H9 (cell line): ENCODE results near the gene SKAP1. TPM values are rescaled to one million over a fixed set of nuclear protein-coding genes. Genes with fewer than 3 reads are reported as not detected.

ENCODE experiments used
- DNase-seq: peaks from one replicate; pipeline ENCODE4 v3.0.0-alpha.2; 2017
- H2AFZ ChIP-seq: one replicate; pipeline ENCODE4 v1.6.1; 2013; ENCODE audit warnings: mild to moderate bottlenecking, low read length, control low read depth, moderate library complexity
- H2AK5ac ChIP-seq: 2 replicates; pipeline ENCODE4 v1.6.1; 2013; ENCODE audit warnings: low read length, control low read depth, mixed read lengths; ENCODE audit not compliant: insufficient read length
- H2BK120ac ChIP-seq: one replicate; pipeline ENCODE4 v1.6.1; 2013; ENCODE audit warnings: low read depth, mild to moderate bottlenecking, low read length, control low read depth, inconsistent platforms; ENCODE audit not compliant: poor library complexity, severe bottlenecking
- H2BK12ac ChIP-seq: 2 replicates; pipeline ENCODE4 v1.6.1; 2013; ENCODE audit warnings: low read length, control low read depth, mixed read lengths, low read depth; ENCODE audit not compliant: insufficient read length
- H2BK15ac ChIP-seq: 2 replicates; pipeline ENCODE4 v1.6.1; 2013; ENCODE audit warnings: low read depth, low read length, control low read depth
- H2BK20ac ChIP-seq: one replicate; pipeline ENCODE4 v1.6.1; 2013; ENCODE audit warnings: low read depth, mild to moderate bottlenecking, low read length, control low read depth, inconsistent platforms; ENCODE audit not compliant: poor library complexity, severe bottlenecking
- H2BK5ac ChIP-seq: 2 replicates; pipeline ENCODE4 v1.6.1; 2013; ENCODE audit warnings: low read length, control low read depth, mixed read lengths; ENCODE audit not compliant: insufficient read length
- H3K14ac ChIP-seq: 2 replicates; pipeline ENCODE4 v1.6.1; 2013; ENCODE audit warnings: low read length, control low read depth; ENCODE audit not compliant: insufficient read depth
- H3K18ac ChIP-seq: 2 replicates; pipeline ENCODE4 v1.6.1; 2013; ENCODE audit warnings: low read depth, mild to moderate bottlenecking, mixed read lengths, low read length, control low read depth; ENCODE audit not compliant: insufficient read length
- H3K23ac ChIP-seq: 2 replicates; pipeline ENCODE4 v1.6.1; 2013; ENCODE audit warnings: low read length, control low read depth, mixed read lengths, low read depth; ENCODE audit not compliant: insufficient read length
- H3K23me2 ChIP-seq: 2 replicates; pipeline ENCODE4 v1.6.1; 2013; ENCODE audit warnings: low read depth, mild to moderate bottlenecking, mixed read lengths, low read length, control low read depth; ENCODE audit not compliant: insufficient read length, poor library complexity, severe bottlenecking
- H3K27ac ChIP-seq: 2 replicates; pipeline ENCODE4 v1.5.1; 2013; ENCODE audit warnings: low read length, control low read depth, mixed read lengths, low read depth; ENCODE audit not compliant: insufficient read length
- H3K27me3 ChIP-seq: 2 replicates; pipeline ENCODE4 v1.6.1; 2013; ENCODE audit warnings: low read length, control low read depth, inconsistent platforms; ENCODE audit not compliant: insufficient read depth
- H3K4ac ChIP-seq: 2 replicates; pipeline ENCODE4 v1.6.1; 2013; ENCODE audit warnings: low read depth, mild to moderate bottlenecking, control low read depth, inconsistent platforms, low read length, moderate library complexity
- H3K4me1 ChIP-seq: 2 replicates; pipeline ENCODE4 v1.6.1; 2013; ENCODE audit warnings: low read length, control low read depth, inconsistent platforms; ENCODE audit not compliant: insufficient read depth
- H3K4me2 ChIP-seq: 2 replicates; pipeline ENCODE4 v1.6.1; 2013; ENCODE audit warnings: low read length, control low read depth, mixed read lengths; ENCODE audit not compliant: insufficient read length, insufficient read depth
- H3K56ac ChIP-seq: 2 replicates; pipeline ENCODE4 v1.6.1; 2013; ENCODE audit warnings: low read depth, mild to moderate bottlenecking, mixed read lengths, low read length, control low read depth; ENCODE audit not compliant: insufficient read length
- H3K79me1 ChIP-seq: 2 replicates; pipeline ENCODE4 v1.6.1; 2013; ENCODE audit warnings: low read depth, mild to moderate bottlenecking, moderate library complexity, low read length, control low read depth, inconsistent platforms; ENCODE audit not compliant: insufficient read depth, poor library complexity, severe bottlenecking
- H3K79me2 ChIP-seq: 2 replicates; pipeline ENCODE4 v1.6.1; 2013; ENCODE audit warnings: low read length, control low read depth, inconsistent platforms; ENCODE audit not compliant: insufficient read depth
- H3K9ac ChIP-seq: 2 replicates; pipeline ENCODE4 v1.6.1; 2013; ENCODE audit warnings: low read length, control low read depth, mixed read lengths; ENCODE audit not compliant: insufficient read length; ENCODE audit errors: extremely low read depth
- H3K9me3 ChIP-seq: one replicate; pipeline ENCODE4 v1.6.1; 2013; ENCODE audit warnings: low read depth, low read length, inconsistent platforms; ENCODE audit not compliant: control insufficient read depth
- H3T11ph ChIP-seq: one replicate; pipeline ENCODE4 v1.6.1; 2013; ENCODE audit warnings: mild to moderate bottlenecking, low read length, control low read depth, inconsistent platforms
- H4K20me1 ChIP-seq: one replicate; pipeline ENCODE4 v1.6.1; 2013; ENCODE audit not compliant: control insufficient read depth, insufficient read length, insufficient read depth
- H4K5ac ChIP-seq: 2 replicates; pipeline ENCODE4 v1.6.1; 2013; ENCODE audit warnings: low read depth, mild to moderate bottlenecking, mixed read lengths, low read length, control low read depth; ENCODE audit not compliant: insufficient read length
- H4K8ac ChIP-seq: replicated peaks from 2 replicates; pipeline ENCODE4 v1.6.1; 2013; ENCODE audit warnings: low read length, control low read depth, mixed read lengths, low read depth; ENCODE audit not compliant: insufficient read length
- H4K91ac ChIP-seq: 2 replicates; pipeline ENCODE4 v1.6.1; 2013; ENCODE audit warnings: low read depth, mild to moderate bottlenecking, moderate library complexity, mixed read lengths, low read length, control low read depth; ENCODE audit not compliant: insufficient read length
- H3K27ac Mint-ChIP-seq, 3 experiments: 2 replicates in 2 of 3; 3 replicates in 1 of 3; pipeline ENCODE4 v1.8.0; 2020 to 2021; ENCODE audit warnings: mixed read lengths in 3 of 3, mild to moderate bottlenecking in 1 of 3, moderate library complexity in 1 of 3
- H3K27me3 Mint-ChIP-seq: 2 replicates; pipeline ENCODE4 v1.8.0; 2021; ENCODE audit warnings: low read depth, mild to moderate bottlenecking, moderate library complexity, mixed read lengths
- H3K36me3 Mint-ChIP-seq, 3 experiments: 2 replicates in 2 of 3; 3 replicates in 1 of 3; pipeline ENCODE4 v1.8.0; 2020 to 2021; ENCODE audit warnings: low read depth in 3 of 3, mixed read lengths in 3 of 3; ENCODE audit not compliant: insufficient read depth in 1 of 3
- H3K4me1 Mint-ChIP-seq, 2 experiments: 2 replicates each; pipeline ENCODE4 v1.8.0; 2020; ENCODE audit warnings: mixed read lengths in 2 of 2
- H3K4me3 Mint-ChIP-seq, 2 experiments: 2 replicates in 1 of 2; 3 replicates in 1 of 2; pipeline ENCODE4 v1.8.0; 2020 to 2021; ENCODE audit warnings: mild to moderate bottlenecking in 2 of 2, mixed read lengths in 2 of 2, moderate library complexity in 1 of 2
- H3K9me3 Mint-ChIP-seq, 2 experiments: 2 replicates in 1 of 2; 3 replicates in 1 of 2; pipeline ENCODE4 v1.8.0; 2020; ENCODE audit warnings: mild to moderate bottlenecking in 2 of 2, mixed read lengths in 2 of 2, moderate library complexity in 1 of 2
- WGBS: extraction: QIAGEN DNeasy Blood & Tissue Kit; methylation state at CpG from one replicate; pipeline ENCODE4 v1.1.7; 2013; ENCODE audit warnings: missing lambda C conversion rate, low lambda C conversion rate, mixed read lengths; ENCODE audit not compliant: insufficient read length; ENCODE audit errors: extremely low coverage; 5-methylcytosine and 5-hydroxymethylcytosine counted together
- total RNA-seq: library from RNA; stranded (reverse); gene quantifications from 2 replicates; pipeline ENCODE4 v1.2.1, GENCODE V29; 2021
- TF ChIP-seq, protein P1 (sequence below): fragments of 200-600 bp; sonication (generic); conservative IDR thresholded peaks from 3 replicates; pipeline ENCODE4 v1.8.0; 2021; ENCODE audit warnings: antibody characterized with exemption, mild to moderate bottlenecking

The SKAP1 gene
- total RNA-seq, 1 experiment from 2014 or later, result not detected

DNA sequence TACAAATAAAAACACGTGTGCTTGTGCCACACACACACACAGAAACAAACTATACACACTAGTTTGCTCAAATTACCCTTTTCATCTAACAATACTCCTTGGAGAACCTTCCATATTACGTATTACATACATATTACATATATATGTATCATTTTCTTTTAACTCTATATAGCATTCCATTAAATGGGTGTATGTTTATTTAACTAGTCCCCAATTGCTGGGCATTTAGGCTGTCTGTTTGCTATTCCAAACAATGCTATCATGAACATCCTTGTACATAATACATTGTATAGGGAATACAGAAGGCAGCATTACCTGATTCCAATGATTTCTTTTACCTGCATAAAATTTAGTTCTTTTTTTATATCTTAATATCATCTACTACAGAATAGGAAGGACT, 73.1 kb downstream of the SKAP1 start:
- Histone ChIP-seq H3K27ac (no peak overlapping the region), H3K27me3 (no peaks in the 10 kb centered on the region), H2AK5ac (no peak overlapping the region)

More for the DNA sequence above, 73.1 kb downstream of the SKAP1 start:
- H2BK120ac ChIP-seq, result no peak overlapping the region
- H3K9ac ChIP-seq, result no peak overlapping the region
- Mint-ChIP-seq H3K27me3 (peaks cover 46% of the 10 kb centered on the region), H3K4me3 (no peak overlapping the region), H3K27ac (no peak overlapping the region), H3K36me3 (no peaks in the 10 kb centered on the region), H3K4me1 (no peaks in the 10 kb centered on the region), H3K9me3 (no peaks in the 10 kb centered on the region)
- H3K79me1 ChIP-seq, result no peaks in the 10 kb centered on the region
- no peak overlapping the region for H2BK20ac ChIP-seq
- 100% methylated on average over 1 of the region's 2 CpGs for WGBS
- H3K56ac ChIP-seq, result no peak overlapping the region
- no peak overlapping the region for H2BK15ac ChIP-seq
- no peak overlapping the region for H3K4me2 ChIP-seq
- no peak overlapping the region for H3K4ac ChIP-seq
- TF ChIP-seq, protein P1, sequence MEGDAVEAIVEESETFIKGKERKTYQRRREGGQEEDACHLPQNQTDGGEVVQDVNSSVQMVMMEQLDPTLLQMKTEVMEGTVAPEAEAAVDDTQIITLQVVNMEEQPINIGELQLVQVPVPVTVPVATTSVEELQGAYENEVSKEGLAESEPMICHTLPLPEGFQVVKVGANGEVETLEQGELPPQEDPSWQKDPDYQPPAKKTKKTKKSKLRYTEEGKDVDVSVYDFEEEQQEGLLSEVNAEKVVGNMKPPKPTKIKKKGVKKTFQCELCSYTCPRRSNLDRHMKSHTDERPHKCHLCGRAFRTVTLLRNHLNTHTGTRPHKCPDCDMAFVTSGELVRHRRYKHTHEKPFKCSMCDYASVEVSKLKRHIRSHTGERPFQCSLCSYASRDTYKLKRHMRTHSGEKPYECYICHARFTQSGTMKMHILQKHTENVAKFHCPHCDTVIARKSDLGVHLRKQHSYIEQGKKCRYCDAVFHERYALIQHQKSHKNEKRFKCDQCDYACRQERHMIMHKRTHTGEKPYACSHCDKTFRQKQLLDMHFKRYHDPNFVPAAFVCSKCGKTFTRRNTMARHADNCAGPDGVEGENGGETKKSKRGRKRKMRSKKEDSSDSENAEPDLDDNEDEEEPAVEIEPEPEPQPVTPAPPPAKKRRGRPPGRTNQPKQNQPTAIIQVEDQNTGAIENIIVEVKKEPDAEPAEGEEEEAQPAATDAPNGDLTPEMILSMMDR, result no peak
- no peaks in the 10 kb centered on the region for H3K23me2 ChIP-seq
- H2BK12ac ChIP-seq, result no peak overlapping the region
- H3K9me3 ChIP-seq, result no peaks in the 10 kb centered on the region
- no peak overlapping the region for H3K23ac ChIP-seq
- H2BK5ac ChIP-seq, result no peak overlapping the region
- H4K5ac ChIP-seq, result no peak overlapping the region
- no peak overlapping the region for H2AFZ ChIP-seq
- H3K18ac ChIP-seq, result no peak overlapping the region
- DNase-seq, result no peak
- no peaks in the 10 kb centered on the region for H3K79me2 ChIP-seq
- no peak overlapping the region for H3T11ph ChIP-seq
- no peaks in the 10 kb centered on the region for H4K20me1 ChIP-seq
- no peak overlapping the region for H4K91ac ChIP-seq
- H3K14ac ChIP-seq, result no peak overlapping the region
- no peak overlapping the region for H4K8ac ChIP-seq
- H3K4me1 ChIP-seq, result no peaks in the 10 kb centered on the region
